K562 (cell line): ENCODE data around the gene TTC24. TPM values are rescaled to one million over a fixed set of nuclear protein-coding genes. Genes with fewer than 3 reads are reported as not detected.
A peak's percentile ranks its signal among the peaks of the same experiment; 100 is the strongest.

Source experiments
- BMI1 ChIP-seq: fragments of 150-350 bp; IDR thresholded peaks from 2 replicates; pipeline ENCODE4 v1.6.1; 2014; ENCODE audit warnings: low read length
- MYBL2 ChIP-seq, 2 experiments: fragments of 450-650 bp in 1 of 2; sonication (generic) in 1 of 2; formaldehyde crosslinking in 1 of 2; IDR thresholded peaks; 2 replicates each; pipeline versions ENCODE4 v1.6.1 to v1.8.1; 2017 to 2022; ENCODE audit warnings: borderline replicate concordance in 1 of 2, inconsistent platforms in 1 of 2, low read depth in 1 of 2, mild to moderate bottlenecking in 1 of 2, missing genetic modification reagents in 1 of 2, moderate library complexity in 1 of 2
- NCOA4 ChIP-seq: fragments of 450-650 bp; IDR thresholded peaks from 2 replicates; pipeline ENCODE4 v1.6.1; 2018; ENCODE audit warnings: mild to moderate bottlenecking; ENCODE audit not compliant: partially characterized antibody
- SRSF9 ChIP-seq: fragments of 200-400 bp; formaldehyde crosslinking; IDR thresholded peaks from 2 replicates; pipeline ENCODE4 v1.6.1; 2017; ENCODE audit warnings: low read depth, low read length, borderline replicate concordance
- USF1 ChIP-seq: sonication (generic); formaldehyde crosslinking; IDR thresholded peaks from 2 replicates; pipeline ENCODE4 v1.9.0; 2022; ENCODE audit warnings: mild to moderate bottlenecking, missing genetic modification reagents
- polyA plus RNA-seq, 8 experiments: library from polyadenylated mRNA; depleted of rRNA in 4 of 8; stranded (reverse) in 5 of 8; unstranded in 3 of 8; fragments of >200 nt; fragmentation: Nextera tagmentation in 2 of 8; fragmentation: Illumina TruSeq in 1 of 8; extraction: Ambion mirVana in 2 of 8; extraction: Trizol in 1 of 8; gene quantifications; 2 replicates each; pipeline versions ENCODE4 v1.2.1 to v1.2.3, GENCODE V29; 2011 to 2014; ENCODE audit warnings: inconsistent platforms in 1 of 8, missing spikeins in 1 of 8
- total RNA-seq, 7 experiments: library from RNA; depleted of rRNA in 6 of 7; stranded (reverse); fragments of >200 nt in 6 of 7; fragmentation: Illumina TruSeq in 2 of 7; extraction: Trizol in 2 of 7; gene quantifications; 2 replicates each; pipeline versions ENCODE4 v1.2.1 to v1.2.3, GENCODE V29; 2011 to 2021; ENCODE audit warnings: low replicate concordance in 1 of 7
- TF ChIP-seq, protein P1 (sequence below): fragments of 250-450 bp; sonication (Bioruptor Pico); IDR thresholded peaks from 2 replicates; pipeline ENCODE4 v1.5.0; 2020; ENCODE audit warnings: mild to moderate bottlenecking, borderline replicate concordance
- TF ChIP-seq, protein P2 (sequence below): IDR thresholded peaks from 3 replicates; pipeline ENCODE4 v1.6.1; 2011; ENCODE audit warnings: borderline replicate concordance, mild to moderate bottlenecking; ENCODE audit not compliant: insufficient read length, insufficient read depth
- TF ChIP-seq, protein P3 (sequence below): fragments of 450-650 bp; formaldehyde crosslinking; IDR thresholded peaks from 2 replicates; pipeline ENCODE4 v1.4.0; 2020; ENCODE audit warnings: mild to moderate bottlenecking, moderate library complexity

Gene TTC24
- total and polyA plus RNA-seq, 9 of the 15 experiments (the other 6 are each of a cell fraction or from before 2014, with no cell fraction given): not detected

DNA sequence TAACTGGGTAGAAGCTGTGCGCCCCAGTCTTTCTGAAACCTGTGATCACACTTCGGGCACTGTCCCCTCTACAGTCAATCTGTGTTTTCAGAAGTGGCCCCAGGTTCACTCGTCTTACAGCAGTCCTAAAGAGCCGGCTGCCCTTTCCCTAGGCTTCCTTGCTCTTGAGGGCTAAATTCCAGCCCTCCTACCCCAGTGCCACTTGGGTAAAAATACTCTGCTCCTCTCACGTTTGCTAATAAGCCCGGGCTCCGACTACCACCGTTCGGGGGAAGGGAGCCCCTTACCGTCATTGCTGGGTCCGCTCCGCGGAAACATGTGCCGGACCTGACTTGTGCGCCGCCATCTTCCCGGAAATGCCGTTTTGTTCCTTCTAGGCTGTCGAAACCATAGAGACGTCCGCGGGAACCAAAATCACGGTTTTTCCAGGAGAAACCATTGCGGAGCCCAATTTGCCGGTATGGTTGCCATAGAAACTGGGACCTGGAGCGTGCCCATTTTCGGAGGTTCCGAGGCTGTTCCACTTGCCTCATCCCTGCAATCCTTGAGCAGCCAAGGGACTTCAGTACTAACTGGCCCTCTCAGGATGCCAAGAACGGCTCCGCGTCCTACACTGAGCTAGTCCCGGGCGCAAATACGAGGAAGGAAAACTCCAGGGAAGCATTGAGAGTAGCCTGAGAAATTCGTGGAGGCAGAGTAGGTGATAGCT lies 21.8 kb downstream of the TTC24 start, which contains the start of gene GPATCH4 (continued):
- TF ChIP-seq MYBL2 (IDR thresholded peaks at IDR 0.05; ENCODE audit: low read depth) (no peak), MYBL2 (CRISPR knock-in tag; IDR thresholded peaks at IDR 0.05; ENCODE audit: borderline replicate concordance) (no peak), USF1 (CRISPR knock-in tag) (no peak), NCOA4 (no peak), BMI1 (no peak), SRSF9 (no peak)
- TF ChIP-seq, protein P1, sequence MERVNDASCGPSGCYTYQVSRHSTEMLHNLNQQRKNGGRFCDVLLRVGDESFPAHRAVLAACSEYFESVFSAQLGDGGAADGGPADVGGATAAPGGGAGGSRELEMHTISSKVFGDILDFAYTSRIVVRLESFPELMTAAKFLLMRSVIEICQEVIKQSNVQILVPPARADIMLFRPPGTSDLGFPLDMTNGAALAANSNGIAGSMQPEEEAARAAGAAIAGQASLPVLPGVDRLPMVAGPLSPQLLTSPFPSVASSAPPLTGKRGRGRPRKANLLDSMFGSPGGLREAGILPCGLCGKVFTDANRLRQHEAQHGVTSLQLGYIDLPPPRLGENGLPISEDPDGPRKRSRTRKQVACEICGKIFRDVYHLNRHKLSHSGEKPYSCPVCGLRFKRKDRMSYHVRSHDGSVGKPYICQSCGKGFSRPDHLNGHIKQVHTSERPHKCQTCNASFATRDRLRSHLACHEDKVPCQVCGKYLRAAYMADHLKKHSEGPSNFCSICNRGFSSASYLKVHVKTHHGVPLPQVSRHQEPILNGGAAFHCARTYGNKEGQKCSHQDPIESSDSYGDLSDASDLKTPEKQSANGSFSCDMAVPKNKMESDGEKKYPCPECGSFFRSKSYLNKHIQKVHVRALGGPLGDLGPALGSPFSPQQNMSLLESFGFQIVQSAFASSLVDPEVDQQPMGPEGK (CRISPR knock-in tag): no peak
- TF ChIP-seq, protein P2, sequence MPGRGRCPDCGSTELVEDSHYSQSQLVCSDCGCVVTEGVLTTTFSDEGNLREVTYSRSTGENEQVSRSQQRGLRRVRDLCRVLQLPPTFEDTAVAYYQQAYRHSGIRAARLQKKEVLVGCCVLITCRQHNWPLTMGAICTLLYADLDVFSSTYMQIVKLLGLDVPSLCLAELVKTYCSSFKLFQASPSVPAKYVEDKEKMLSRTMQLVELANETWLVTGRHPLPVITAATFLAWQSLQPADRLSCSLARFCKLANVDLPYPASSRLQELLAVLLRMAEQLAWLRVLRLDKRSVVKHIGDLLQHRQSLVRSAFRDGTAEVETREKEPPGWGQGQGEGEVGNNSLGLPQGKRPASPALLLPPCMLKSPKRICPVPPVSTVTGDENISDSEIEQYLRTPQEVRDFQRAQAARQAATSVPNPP: no peak
- TF ChIP-seq, protein P3, sequence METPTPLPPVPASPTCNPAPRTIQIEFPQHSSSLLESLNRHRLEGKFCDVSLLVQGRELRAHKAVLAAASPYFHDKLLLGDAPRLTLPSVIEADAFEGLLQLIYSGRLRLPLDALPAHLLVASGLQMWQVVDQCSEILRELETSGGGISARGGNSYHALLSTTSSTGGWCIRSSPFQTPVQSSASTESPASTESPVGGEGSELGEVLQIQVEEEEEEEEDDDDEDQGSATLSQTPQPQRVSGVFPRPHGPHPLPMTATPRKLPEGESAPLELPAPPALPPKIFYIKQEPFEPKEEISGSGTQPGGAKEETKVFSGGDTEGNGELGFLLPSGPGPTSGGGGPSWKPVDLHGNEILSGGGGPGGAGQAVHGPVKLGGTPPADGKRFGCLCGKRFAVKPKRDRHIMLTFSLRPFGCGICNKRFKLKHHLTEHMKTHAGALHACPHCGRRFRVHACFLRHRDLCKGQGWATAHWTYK (CRISPR knock-in tag): 0 out of 2 replicates have a peak, but pooled peaks have one; percentile 60
